ENCODE measurements around the gene BABAM2.
A peak's percentile ranks its signal among the peaks of the same experiment; 100 is the strongest.
"Not testable (repeated sequence)": the region's sequence is repeated elsewhere in the genome, so short reads cannot be mapped to it uniquely, and the experiment has no call there.

BABAM2 gene

DNA sequence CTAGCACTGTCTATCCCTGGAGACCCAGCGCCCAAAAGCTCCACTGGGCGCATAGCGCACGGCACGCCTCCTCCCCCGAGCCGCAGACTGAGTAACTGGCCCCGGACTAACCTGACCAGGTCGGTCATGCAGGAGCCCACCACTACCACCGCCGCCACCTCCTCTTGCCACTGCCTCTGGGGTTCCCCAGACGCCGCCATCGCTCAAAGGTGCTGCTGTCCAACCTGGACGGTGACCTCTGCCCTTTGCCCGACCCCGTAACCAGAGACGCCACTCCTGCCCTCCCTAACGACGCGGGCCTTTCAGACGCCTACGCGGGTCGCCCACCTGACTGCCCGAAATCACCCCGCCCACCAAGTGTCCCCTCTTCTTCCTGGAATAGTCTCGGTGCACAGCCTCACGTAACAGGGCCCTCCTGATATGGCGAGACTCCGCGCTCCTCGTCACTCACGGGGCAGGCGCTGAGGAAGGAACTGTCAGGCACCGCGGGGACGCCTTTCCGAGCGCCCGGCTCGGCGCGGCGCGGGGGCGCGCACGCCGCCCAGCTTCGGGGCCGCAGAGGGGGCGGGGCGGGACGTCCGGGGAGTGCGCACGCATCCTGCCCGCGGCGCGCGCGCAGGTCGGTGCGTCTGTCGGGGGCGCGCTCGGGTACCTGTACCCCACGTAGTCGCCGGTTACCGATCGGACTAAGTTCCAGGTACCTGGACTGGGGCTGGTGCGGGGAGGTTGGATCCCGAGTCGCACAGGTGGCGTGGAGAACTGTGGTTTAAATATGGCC lies at the start of gene BABAM2, which contains the start of gene RBKS:
Gene BABAM2, plus strand, starts transcription at position 584 of the 778 bp plus-strand sequence. CDS start 3,828 bp downstream, outside the sequence.
Gene RBKS, minus strand, starts transcription at position 242 of the 778 bp plus-strand sequence. Its CDS starts 42 bp downstream, at position 200.
- DNase-seq (ENCODE audit: low read depth), result peak; percentile 92

DNA sequence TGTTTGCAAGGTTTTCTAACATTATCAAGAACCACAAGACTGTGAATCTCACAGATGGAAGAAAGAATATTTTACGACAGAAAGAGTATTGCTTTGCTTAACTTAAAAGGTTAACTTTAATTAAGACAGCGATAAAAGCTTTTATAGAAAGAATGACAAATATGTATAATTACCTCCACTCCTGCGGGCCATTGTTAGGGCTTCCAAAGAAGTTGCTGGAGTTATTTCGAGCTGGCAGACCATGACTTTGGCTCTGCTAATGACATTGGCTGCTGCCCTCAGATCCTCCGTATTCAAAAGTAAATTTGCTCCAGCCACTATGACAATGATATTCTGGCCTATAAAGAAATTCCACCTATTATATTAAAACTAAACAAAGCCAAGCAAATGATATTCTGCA lies 47.6 kb upstream of the BABAM2 start:
- DNase-seq (ENCODE audit: low read depth), result no peak

DNA sequence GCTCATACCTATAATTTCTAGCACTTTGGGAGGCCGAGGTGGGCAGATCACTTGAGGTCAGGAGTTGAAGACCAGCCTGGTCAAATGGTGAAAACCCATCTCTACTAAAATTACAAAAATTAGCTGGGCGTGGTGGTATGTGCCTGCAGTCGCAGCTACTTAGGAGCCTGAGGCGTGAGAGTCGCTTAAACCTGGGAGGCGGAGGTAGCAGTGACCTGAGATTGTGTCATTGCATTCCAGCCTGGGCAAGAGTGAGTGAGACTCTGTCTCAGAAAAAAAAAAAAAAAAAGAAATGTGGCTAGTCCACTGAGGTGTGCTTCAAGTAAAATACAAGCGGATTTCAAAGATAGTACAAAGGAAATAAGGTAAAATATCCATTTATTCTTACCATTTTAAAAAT lies 46.5 kb upstream of the BABAM2 start:
- DNase-seq (ENCODE audit: low read depth), result no peak

DNA sequence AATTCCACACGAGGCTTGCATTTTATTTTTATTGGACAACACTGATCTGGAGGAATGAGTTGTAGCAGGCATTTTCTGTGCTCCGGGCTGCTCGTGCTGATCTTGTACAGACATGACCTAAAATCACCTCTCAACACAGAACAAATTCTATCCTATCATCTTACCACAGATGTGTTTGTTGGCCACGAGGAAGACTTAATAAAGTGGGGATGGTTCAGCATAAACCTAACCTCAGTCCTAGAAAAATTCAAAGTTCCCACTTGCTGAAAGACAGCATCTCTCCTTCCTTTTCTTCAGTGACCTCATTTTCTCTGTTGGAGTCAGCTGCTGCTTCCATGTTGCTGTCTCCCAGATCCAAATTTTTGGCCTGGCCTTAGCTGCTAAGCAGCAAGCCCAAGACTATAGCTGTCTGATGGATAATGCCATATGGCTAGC lies 45.7 kb upstream of the BABAM2 start:
- no peak for DNase-seq (ENCODE audit: low read depth)

DNA sequence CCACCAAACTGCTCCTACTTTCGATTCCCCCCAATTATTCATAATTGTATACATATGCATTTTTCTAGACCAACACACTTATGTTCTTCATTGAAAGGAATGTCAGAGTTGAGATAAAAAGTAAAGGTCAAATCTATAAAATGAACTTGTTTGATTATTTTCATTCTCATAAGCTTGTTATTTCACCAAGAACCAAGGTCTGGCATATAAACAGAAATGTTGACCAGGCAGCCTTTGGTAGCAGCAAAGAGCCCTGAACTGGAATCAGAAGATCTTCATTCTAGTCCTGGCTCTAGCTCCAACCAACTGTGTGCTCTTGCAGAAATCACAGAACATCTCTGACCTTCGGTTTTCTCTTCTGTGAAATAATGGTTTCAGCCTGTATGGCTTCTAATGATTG lies 43.2 kb upstream of the BABAM2 start:
- DNase-seq (ENCODE audit: low read depth), result no peak

DNA sequence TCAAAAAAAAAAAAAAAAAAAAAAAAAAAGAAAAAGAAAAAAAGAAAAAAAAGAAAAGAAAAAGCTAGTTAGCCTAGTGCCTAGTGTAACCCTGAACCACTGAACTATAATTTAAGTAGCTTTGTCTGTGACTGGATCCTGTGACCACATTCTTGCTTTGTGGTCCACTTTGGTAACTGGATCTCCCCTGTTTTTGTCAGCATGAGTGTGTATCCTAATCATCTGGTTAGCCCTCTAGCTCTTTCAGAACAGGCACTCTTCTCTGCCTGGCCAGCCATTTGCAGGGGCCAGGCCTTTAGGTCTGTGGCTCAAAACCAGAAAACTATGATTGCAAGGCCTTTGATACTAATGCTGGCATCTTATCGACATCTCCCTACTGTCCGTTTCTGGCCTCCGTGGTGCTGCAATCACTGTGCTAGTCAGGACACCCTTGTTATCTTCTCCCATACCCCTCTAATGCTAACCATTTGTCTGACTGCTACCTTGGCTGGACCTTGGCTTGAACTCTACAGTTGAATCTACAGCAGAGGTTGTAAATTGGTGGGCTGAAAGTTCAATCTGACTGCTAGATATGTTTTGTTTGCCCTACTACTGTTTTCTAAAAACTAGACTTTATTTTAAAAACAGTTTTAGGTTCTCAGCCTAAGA lies 40.8 kb upstream of the BABAM2 start:
- no peak for DNase-seq (ENCODE audit: low read depth)

DNA sequence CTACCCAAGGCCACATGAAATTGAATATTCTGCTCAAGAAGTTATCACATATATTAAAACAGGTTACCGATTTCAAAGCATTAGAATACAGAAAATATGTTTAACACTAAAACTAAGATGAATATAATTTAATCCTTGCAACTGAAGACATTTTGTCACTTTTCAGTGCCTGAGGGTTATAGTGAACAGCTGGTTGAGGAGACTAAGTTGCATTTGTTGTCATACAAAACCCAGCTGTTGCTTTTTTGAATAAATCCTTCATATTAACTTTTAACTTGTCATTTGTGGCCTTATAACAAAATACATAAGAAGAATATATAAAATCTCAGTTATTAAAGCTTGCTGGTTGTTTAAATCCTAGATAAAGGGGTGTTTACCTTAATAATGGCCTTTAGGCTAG lies 37.8 kb upstream of the BABAM2 start:
- DNase-seq (ENCODE audit: low read depth), result no peak

DNA sequence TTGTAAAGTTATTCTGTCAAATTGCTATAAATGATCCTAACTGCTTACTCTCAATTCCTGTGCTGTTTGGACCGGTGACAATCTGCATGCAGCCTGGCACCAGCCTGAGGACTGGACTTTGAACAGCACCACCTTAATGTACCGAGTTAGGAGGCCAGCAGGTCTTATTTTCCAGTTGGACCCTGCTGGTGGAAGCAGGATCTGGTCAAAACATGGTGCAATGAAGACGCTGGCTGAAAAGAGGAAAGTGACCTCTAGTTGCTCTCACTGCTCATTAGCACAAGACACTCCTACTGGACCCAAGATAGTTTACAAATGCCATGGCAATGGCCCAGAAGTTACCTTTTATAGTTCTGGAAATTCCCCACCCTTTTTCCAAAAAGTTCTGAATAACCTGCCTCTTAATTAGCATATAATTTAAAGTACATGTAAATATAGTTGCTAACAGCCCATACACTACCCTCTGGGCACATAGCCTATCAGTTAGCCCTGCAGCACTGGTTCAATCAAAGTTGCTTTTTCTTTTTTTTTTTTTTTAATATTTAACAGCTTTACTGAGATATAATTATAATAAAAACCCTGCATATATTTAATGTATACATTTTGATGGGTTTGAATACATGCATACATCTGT lies 36.2 kb upstream of the BABAM2 start:
- no peak for DNase-seq (ENCODE audit: low read depth)

DNA sequence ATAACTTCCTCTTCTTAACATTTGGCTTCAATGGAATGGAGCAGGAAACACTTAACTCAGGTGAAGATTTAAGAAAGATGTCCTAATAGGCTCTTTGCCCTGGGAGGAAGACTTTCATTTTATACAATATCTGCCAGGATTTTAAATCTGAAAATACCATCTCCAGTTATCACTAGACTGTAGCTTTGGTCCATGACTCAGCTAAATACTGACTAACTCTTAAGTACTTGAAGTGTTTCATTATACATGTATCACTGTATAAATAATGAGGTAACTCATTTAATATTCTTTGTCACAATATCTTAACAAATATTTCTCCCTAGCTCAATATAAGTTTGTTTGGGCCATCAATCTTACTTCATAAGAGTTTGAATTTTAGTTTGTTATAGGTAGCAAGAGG lies 35.1 kb upstream of the BABAM2 start:
- DNase-seq (ENCODE audit: low read depth), result no peak

DNA sequence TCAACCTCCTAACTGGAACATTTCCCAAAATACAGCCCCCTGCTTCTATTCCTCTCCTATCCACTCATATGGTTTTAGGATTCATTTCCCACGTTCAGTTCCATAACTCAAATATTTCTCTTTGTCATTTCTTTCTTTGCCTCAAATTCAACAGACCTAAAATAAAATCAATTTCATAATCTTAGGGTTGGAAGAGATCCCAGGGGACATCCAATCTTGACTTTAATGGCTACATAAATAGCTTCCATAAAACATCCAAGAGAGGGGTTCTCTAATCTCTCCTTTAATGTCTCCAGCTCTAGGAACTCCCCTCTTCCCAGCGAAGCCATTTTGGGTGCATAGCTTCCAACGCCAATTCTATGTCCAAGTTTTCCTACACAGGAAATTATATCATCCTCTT lies 34.1 kb upstream of the BABAM2 start:
- DNase-seq (ENCODE audit: low read depth), result no peak

DNA sequence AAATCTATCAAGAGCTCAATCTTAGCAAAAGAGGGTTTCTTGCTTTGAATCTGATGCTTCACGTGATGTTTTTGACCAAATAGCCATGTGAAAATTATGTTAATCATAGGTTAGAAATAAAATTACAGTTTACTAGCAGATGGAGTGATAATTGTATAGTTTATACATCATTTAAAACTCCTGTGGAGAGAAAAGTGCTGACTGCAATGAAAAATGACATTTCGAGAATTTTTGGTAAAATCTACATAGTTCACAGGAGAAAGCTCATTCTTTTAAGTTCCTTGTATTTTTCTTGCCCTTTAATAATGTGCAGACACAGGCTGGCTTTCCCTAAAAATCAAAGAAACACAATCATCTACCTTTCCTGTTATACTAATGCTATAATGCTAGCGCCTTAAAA lies 33.6 kb upstream of the BABAM2 start:
- DNase-seq (ENCODE audit: low read depth), result no peak

DNA sequence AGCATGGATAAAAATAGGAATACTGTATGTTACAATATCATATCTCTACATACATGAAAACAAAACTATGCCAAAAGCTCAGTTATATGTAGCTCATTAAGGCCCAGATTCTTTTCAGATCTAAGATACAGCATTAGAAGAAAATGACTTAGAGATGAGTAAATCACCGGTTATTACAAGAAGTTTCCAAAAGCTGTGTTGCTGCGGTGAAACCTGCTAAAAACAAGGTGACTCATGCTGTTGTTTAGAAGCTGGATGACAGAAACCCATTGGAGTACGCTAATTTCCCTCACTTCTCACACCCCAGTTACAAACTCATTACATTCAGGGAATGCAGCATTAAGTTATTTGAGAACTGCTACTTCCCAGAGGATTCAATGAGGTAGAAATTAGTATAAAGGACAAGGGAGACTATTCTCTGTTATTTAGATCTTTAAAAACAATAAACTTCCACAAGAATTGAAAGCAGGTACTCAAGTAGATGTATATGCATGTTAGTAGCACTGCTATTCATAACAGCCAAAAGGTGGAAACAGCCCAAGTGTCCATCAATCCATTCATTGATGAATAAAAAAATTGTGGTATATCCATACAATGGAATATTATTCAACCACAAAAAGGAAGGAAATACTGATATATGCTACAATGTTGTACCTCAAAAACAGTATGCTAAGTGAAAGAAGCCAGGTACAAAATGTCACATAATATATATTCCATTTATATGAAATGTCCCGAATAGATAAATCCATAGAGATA lies 32.9 kb upstream of the BABAM2 start:
- DNase-seq (ENCODE audit: low read depth), result no peak

DNA sequence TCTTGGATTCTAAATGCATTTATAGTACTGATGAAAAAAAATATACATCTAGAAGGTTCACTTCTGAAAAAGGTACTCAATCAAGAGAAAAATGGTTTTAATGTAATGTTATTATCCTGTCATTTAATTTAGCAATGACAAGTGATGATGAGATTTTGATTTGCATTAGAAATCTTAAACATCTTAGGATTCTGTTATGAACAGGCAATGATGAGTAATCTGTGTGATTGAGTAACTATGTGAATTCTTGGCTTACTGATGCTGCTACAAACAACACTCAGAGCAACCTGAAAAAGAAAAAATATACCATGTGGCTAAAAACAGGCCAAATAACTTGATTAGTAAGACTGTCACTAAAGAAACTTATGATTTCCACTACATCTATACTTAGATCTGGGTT lies 30.4 kb upstream of the BABAM2 start:
- no peak for DNase-seq (ENCODE audit: low read depth)

DNA sequence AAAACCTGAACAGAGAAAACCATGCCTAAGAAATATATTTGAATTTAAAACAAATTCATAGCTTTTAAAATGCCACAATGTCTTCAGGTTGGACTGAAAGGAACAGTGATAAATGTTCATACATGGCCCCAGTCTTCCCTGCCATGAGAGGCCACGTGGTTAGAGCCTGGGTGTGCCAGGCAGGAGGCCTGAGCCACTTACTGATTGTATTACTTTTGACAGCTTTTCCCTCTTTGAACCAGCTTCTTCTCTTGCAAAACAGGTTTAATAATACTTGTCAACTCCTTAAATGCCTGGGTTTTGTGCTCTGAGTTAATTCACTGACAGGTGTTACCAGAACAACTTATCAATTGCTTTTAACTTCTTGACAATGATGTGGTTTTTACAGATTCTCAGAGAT lies 27.4 kb upstream of the BABAM2 start:
- DNase-seq (ENCODE audit: low read depth), result no peak

DNA sequence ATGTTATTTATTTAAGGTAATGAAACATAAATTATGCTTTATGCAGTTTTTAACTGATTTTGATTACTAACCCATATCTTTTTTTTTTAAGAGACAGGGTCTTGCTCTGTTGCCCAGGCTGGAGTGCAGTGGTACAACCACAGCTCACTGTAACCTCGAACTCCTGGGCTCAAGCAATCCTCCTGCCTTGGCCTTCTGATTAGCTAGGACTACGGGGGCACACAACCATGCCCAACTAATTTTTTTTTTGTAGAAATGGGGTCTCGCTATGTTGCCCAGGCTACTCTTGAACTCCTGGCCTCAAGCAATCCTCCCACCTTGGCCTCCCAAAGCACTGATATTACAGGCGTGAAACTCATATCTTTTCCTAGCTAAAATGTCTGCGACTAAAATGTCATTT lies 26.6 kb upstream of the BABAM2 start:
- not testable (repeated sequence) for DNase-seq (ENCODE audit: low read depth)

DNA sequence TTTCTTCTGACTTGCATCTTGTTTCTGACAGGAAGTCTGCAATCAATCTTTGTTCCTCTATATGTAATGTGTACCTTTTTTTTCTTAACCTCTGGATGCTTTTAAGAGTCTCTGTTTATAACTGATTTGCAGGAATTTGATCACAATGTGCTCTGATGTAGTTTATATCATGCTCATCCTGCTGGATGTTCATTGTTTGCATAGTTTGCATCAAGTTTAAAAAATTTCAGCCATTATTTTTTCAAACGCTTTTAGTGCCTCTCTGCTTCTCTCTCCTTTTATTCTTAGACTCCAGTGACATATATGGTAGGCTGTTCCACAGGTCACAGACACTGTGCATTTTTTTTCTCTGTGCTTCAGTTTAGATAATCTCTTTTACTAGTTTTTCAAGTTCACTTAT lies 24.3 kb upstream of the BABAM2 start:
- DNase-seq (ENCODE audit: low read depth), result no peak

DNA sequence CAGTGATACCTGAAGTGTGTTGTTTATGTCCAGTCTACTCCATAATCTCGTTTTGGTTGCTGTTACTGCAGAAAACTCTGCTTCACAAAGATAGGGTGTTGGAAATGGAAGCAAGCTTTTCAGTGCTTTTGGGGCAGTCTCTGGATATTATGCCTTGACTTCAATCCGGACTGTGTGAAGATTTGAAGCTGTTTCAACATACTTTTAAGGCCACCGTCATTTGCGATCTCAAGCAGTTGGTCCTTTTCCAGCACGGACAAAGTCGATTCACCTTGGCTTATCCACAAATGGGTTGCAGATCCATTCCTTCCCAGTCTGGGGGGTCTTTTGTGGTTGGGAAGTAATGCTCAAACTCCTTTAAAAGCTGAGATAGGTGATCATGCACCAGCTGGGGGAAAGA lies 20.8 kb upstream of the BABAM2 start:
- no peak for DNase-seq (ENCODE audit: low read depth)

DNA sequence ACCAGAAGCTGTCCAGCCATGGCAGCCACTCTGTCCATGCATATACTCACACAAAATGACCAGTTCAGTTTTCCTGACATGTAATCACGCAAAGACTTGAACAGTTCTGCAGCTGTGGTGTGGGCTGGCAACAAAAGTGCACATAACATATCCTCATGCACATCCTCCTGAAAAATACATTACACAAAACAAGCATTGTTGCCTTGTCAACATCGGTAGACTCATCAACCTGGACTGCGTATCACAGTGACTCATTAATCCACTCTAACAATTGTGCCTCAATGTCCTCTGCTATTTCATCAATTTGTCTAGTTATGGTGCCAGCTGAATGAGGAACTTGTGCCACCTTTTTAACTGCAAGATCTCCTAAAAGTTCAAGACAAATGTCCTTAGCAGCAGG lies 19.8 kb upstream of the BABAM2 start:
- DNase-seq (ENCODE audit: low read depth), result no peak

DNA sequence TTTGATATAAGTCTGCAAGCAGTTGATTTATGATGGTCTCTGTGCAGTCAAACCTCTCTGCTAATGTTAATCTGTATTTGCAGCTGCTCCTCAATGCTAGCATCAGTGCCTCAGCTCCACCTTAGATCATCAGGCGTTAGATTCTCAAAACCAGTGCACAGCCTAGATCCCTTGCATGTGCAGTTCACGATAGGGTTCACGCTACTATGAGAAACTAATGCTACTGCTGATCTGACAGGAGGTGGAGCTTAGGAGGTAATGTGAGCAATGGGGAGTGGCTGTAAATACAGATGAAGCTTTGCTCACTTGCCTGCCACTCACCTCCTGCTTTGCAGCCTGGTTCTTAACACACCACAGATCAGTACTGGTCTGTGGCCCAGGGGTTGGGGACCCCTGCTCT lies 18.7 kb upstream of the BABAM2 start:
- DNase-seq (ENCODE audit: low read depth), result no peak

DNA sequence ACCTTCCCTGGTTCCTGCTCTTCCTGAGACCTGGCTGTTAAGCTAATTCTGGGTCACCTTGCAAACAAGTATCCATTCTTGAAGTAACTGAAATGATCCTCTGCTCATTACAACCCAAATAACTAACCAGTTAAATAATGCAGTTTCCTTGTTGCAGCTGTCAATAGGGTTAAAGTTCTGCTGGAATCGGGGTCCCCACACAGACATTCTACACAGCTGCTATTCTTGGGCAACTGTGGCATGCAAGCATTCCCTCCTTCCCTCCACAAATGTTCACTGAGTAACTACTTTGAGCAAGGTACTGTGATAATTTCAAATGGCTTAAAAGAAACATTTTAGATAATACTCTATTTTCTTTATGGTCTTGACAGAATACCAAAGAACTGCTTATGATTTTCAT lies 17.4 kb upstream of the BABAM2 start:
- no peak for DNase-seq (ENCODE audit: low read depth)

DNA sequence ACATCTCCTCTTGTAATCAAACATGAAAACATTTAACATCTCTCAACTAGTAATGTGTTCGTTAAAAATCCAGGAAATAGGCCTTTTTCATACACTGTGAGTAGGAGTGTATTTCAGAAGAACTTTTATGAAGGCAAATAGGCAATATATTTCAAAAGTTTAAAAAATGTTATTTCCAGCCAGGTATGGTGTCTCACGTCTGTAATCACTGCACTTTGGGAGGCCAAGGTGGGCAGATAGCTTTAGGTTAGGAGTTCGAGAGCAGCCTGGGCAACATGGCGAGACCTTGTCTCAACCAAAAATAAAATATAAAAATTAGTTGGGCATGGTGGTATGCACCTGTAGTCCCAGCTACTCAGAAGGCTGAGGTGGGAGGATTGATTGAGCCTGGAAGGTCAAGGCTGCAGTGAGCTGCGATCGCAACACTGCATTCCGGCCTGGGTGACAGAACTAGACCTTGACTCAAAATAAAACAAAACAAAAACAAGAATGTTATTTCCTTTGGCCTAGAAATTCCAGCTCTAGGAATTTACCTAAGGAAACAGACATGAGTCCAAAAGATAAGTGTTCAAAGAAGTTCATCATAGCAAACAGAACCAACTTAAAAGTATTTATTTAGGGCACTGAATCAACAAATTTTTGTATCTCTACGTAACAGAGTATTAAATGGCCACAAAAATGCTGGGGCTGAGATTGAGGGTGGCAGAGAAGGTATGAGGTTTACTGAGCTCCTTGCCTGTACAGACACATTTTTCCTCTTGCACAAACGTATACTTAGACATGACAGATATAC lies 15.2 kb upstream of the BABAM2 start:
- no peak for DNase-seq (ENCODE audit: low read depth)

DNA sequence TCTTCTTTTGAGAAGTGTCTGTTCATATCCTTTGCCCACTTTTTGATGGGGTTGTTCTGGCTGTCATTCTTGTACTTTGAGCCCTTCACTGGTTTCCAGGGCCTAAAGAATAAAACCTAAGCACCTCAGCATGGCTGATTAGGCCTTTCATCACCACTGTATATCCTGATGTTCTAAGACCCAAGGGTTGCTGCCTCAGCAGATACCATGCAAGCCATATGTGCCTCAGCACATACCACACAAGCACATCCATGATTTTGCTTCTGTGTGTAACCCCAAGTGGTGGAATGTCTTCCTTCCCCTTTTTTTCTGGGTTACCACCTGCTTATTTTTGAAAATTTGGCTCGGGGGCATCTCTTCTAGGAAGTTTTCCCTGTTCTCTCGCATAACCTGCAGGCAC lies 11.7 kb upstream of the BABAM2 start:
- DNase-seq (ENCODE audit: low read depth), result no peak
